Sigmoid colon (tissue), 7 donors: Measurements from ENCODE around the gene ZFP64. TPM values are rescaled to one million over a fixed set of nuclear protein-coding genes. Genes with fewer than 3 reads are reported as not detected.

Source experiments
- DNase-seq: peaks from one replicate; pipeline ENCODE4 v3.0.0-alpha.2; 2019
- H3K27ac ChIP-seq, 4 donors: fragments of 200-600 bp; sonication (generic); one replicate each; pipeline ENCODE4 v1.5.1; 2016 to 2019; ENCODE audit warnings: mild to moderate bottlenecking in 1 of 4
- H3K27me3 ChIP-seq, 3 donors: fragments of 200-600 bp; sonication (generic); one replicate each; pipeline ENCODE4 v1.5.1; 2019; ENCODE audit warnings: mild to moderate bottlenecking in 1 of 3
- H3K36me3 ChIP-seq, 4 donors: fragments of 200-600 bp; sonication (generic); one replicate each; pipeline ENCODE4 v1.5.1; 2016 to 2019
- H3K4me1 ChIP-seq, 4 donors: fragments of 200-600 bp; sonication (generic); one replicate each; pipeline ENCODE4 v1.5.1; 2017 to 2019
- H3K4me3 ChIP-seq, 4 donors: fragments of 200-600 bp; sonication (generic); one replicate each; pipeline ENCODE4 v1.5.1; 2017 to 2019; ENCODE audit warnings: mild to moderate bottlenecking in 2 of 4, moderate library complexity in 1 of 4
- H3K9me3 ChIP-seq, 4 donors: fragments of 200-600 bp in 3 of 4; sonication (generic) in 3 of 4; one replicate each; pipeline versions ENCODE4 v1.5.1 to v1.6.1; 2013 to 2019
- CTCF ChIP-seq, 4 experiments: fragments of 450-650 bp in 3 of 4; fragments of 200-600 bp in 1 of 4; IDR thresholded peaks; one replicate each; pipeline ENCODE4 v1.5.1; 2016 to 2019; ENCODE audit warnings: antibody characterized with exemption in 4 of 4, mild to moderate bottlenecking in 3 of 4, moderate library complexity in 2 of 4
- EP300 ChIP-seq, 4 donors: sonication (generic); formaldehyde crosslinking; IDR thresholded peaks; one replicate each; pipeline ENCODE4 v1.6.1; 2017; ENCODE audit warnings: antibody characterized with exemption in 4 of 4
- POLR2A ChIP-seq, 2 donors: fragments of 450-650 bp; IDR thresholded peaks; one replicate each; pipeline ENCODE4 v1.6.1; 2016; ENCODE audit warnings: antibody characterized with exemption in 2 of 2, mild to moderate bottlenecking in 2 of 2, moderate library complexity in 2 of 2
- POLR2AphosphoS5 ChIP-seq, 4 donors: sonication (generic); formaldehyde crosslinking; IDR thresholded peaks; one replicate each; pipeline ENCODE4 v1.6.1; 2017; ENCODE audit warnings: antibody characterized with exemption in 4 of 4
- WGBS, 2 donors: extraction: QIAGEN DNeasy Blood & Tissue Kit; methylation state at CpG; one replicate each; pipeline ENCODE4 v1.1.7; 2013; 5-methylcytosine and 5-hydroxymethylcytosine counted together
- intact Hi-C: fragments of 100-400 bp; cut with DNase I; formaldehyde crosslinking; loops from one replicate; pipeline ENCODE4 v1.15.1; 2023
- polyA plus RNA-seq, 3 donors: library from polyadenylated mRNA; stranded (reverse); fragments of 200-250 nt; gene quantifications; one replicate each; pipeline ENCODE4 v1.2.3, GENCODE V29; 2013
- total RNA-seq, 4 donors: library from RNA; depleted of rRNA; stranded (reverse); fragments of >200 nt; gene quantifications; one replicate each; pipeline ENCODE4 v1.1.0, GENCODE V29; 2016
- donor health status: healthy with polysubstance abuse.
- donor health status: Bipolar disorder and iron deficiency.
- donor health status: healthy.

The ZFP64 gene
- total and polyA plus RNA-seq, 7 donors: 5.4 to 20.5 (median 9.6) TPM

DNA sequence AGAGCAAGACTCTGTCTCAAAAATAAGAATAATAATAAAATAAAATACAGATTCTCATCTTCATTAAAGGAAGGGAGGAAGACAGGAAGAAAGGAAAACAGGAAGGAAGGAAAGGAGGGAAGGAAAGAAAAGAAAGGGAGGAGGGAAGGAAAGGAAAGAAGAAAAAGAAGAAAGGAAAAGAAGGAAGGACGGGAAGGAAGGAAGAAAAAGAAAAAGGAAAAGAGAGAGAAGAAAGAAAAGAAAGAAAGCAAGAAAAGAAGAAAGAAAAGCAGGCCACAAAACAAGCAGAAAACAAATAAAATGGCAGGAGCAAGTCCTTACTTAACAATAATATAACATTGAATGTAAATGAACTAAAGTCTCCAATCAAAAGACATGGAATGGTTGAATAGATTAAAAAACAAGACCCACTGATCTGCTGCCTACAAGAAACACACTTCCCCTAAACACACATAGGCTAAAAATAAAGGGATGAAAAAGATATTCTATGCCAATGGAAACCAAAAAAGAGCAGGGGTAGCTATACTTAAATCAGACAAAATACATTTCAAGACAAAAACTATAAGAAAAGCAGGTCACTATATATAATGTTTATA is 60.4 kb downstream of the ZFP64 start:
- H3K27me3 ChIP-seq: no peaks in the 10 kb centered on the region
- no peak overlapping the region for H3K27ac ChIP-seq
- WGBS, 2 donors: 88 to 93% methylated on average over 1 of the region's 1 CpG
- H3K4me3 ChIP-seq: no peak overlapping the region
- H3K36me3 ChIP-seq: no peaks in the 10 kb centered on the region
- intact Hi-C loops: no loop called here
- H3K9me3 ChIP-seq: no peaks in the 10 kb centered on the region
- no peaks in the 10 kb centered on the region for H3K4me1 ChIP-seq
- no peak for TF ChIP-seq POLR2AphosphoS5 (IDR thresholded peaks at IDR 0.05)
- TF ChIP-seq POLR2A (IDR thresholded peaks at IDR 0.05): no peak
- TF ChIP-seq EP300 (IDR thresholded peaks at IDR 0.05): no peak
- no peak for TF ChIP-seq CTCF (IDR thresholded peaks at IDR 0.05)
- no peak for DNase-seq

- Histone ChIP-seq H3K9me3 (no peaks in the 10 kb centered on the region), H3K36me3 (no peaks in the 10 kb centered on the region), H3K27me3 (no peaks in the 10 kb centered on the region), H3K27ac (no peak overlapping the region), H3K4me3 (no peak overlapping the region), H3K4me1 (no peaks in the 10 kb centered on the region)
- intact Hi-C loops: no loop called here
- TF ChIP-seq CTCF (IDR thresholded peaks at IDR 0.05) (no peak), POLR2A (IDR thresholded peaks at IDR 0.05) (no peak), POLR2AphosphoS5 (IDR thresholded peaks at IDR 0.05) (no peak), EP300 (IDR thresholded peaks at IDR 0.05) (no peak)
- WGBS, 2 donors: 95 to 97% methylated on average over 5 of the region's 5 CpGs
- no peak for DNase-seq
Observed at GRCh38 chr20:52130406-52130805, 61.2 kb downstream of the ZFP64 start.

DNA sequence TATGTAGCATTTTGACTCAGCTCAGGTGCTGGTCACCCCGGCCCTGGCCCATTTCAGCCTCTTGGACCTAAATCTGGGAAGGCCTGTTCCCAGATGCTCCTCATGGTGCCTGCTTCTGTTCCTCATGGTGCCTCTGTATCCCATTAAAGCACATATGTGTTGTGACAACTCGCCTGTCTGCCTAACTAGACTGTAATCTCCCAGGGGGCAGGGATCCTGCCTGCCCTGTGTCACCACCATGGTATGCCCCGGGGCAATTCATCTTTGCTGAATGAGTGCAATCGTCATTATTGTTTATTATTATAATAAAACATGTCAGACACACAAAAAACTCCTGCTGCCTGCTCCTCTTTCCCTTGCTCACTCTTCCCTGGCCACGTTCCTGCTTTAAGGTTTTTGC is 62.0 kb downstream of the ZFP64 start:
- no peak for DNase-seq
- no peaks in the 10 kb centered on the region for H3K36me3 ChIP-seq
- no peak for TF ChIP-seq POLR2AphosphoS5 (IDR thresholded peaks at IDR 0.05)
- no peak for TF ChIP-seq POLR2A (IDR thresholded peaks at IDR 0.05)
- no peak for TF ChIP-seq EP300 (IDR thresholded peaks at IDR 0.05)
- no peak for TF ChIP-seq CTCF (IDR thresholded peaks at IDR 0.05)
- H3K4me1 ChIP-seq: no peaks in the 10 kb centered on the region
- H3K9me3 ChIP-seq: no peaks in the 10 kb centered on the region
- no peaks in the 10 kb centered on the region for H3K27me3 ChIP-seq
- no peak overlapping the region for H3K4me3 ChIP-seq
- 80 to 91% methylated on average over 5 of the region's 5 CpGs for WGBS, 2 donors
- intact Hi-C loops: loop anchor here (10.0 kb wide), 1 partner anchor 255 kb away; no protein-coding TSS in a partner anchor
- H3K27ac ChIP-seq: no peak overlapping the region

- 59 to 84% methylated on average over 4 of the region's 4 CpGs for WGBS, 2 donors
- Histone ChIP-seq H3K9me3 (no peaks in the 10 kb centered on the region), H3K27ac (no peak overlapping the region), H3K4me3 (no peak overlapping the region), H3K4me1 (no peaks in the 10 kb centered on the region), H3K36me3 (no peaks in the 10 kb centered on the region), H3K27me3 (no peaks in the 10 kb centered on the region)
- DNase-seq: no peak
- intact Hi-C loops: loop anchor here (10.0 kb wide), 1 partner anchor 257 kb away; no protein-coding TSS in a partner anchor
- no peak for TF ChIP-seq POLR2AphosphoS5 (IDR thresholded peaks at IDR 0.05)
- TF ChIP-seq POLR2A (IDR thresholded peaks at IDR 0.05): no peak
- no peak for TF ChIP-seq CTCF (IDR thresholded peaks at IDR 0.05)
- no peak for TF ChIP-seq EP300 (IDR thresholded peaks at IDR 0.05)
Observed at GRCh38 chr20:52127309-52127708, 64.3 kb downstream of the ZFP64 start.

GRCh38 chr20:52124821-52125220 is 66.8 kb downstream of the ZFP64 start:
- H3K27me3 ChIP-seq: no peaks in the 10 kb centered on the region
- DNase-seq: no peak
- no peak overlapping the region for H3K4me3 ChIP-seq
- no peaks in the 10 kb centered on the region for H3K36me3 ChIP-seq
- H3K9me3 ChIP-seq: no peaks in the 10 kb centered on the region
- H3K27ac ChIP-seq: no peak overlapping the region
- no peaks in the 10 kb centered on the region for H3K4me1 ChIP-seq
- intact Hi-C loops: loop anchor here (10.0 kb wide), 1 partner anchor 260 kb away; no protein-coding TSS in a partner anchor
- 90 to 91% methylated on average over 3 of the region's 3 CpGs for WGBS, 2 donors
- TF ChIP-seq CTCF (IDR thresholded peaks at IDR 0.05) (no peak), POLR2A (IDR thresholded peaks at IDR 0.05) (no peak), EP300 (IDR thresholded peaks at IDR 0.05) (no peak), POLR2AphosphoS5 (IDR thresholded peaks at IDR 0.05) (no peak)
